ENCODE measurements around the gene RNF212B. TPM values are rescaled to one million over a fixed set of nuclear protein-coding genes. Genes with fewer than 3 reads are reported as not detected.

The RNF212B gene
- total and polyA plus RNA-seq, 2 of the 13 experiments (the other 11 are each of a cell fraction or from before 2014, with no cell fraction given) = 0.05 TPM; not detected in 1

DNA sequence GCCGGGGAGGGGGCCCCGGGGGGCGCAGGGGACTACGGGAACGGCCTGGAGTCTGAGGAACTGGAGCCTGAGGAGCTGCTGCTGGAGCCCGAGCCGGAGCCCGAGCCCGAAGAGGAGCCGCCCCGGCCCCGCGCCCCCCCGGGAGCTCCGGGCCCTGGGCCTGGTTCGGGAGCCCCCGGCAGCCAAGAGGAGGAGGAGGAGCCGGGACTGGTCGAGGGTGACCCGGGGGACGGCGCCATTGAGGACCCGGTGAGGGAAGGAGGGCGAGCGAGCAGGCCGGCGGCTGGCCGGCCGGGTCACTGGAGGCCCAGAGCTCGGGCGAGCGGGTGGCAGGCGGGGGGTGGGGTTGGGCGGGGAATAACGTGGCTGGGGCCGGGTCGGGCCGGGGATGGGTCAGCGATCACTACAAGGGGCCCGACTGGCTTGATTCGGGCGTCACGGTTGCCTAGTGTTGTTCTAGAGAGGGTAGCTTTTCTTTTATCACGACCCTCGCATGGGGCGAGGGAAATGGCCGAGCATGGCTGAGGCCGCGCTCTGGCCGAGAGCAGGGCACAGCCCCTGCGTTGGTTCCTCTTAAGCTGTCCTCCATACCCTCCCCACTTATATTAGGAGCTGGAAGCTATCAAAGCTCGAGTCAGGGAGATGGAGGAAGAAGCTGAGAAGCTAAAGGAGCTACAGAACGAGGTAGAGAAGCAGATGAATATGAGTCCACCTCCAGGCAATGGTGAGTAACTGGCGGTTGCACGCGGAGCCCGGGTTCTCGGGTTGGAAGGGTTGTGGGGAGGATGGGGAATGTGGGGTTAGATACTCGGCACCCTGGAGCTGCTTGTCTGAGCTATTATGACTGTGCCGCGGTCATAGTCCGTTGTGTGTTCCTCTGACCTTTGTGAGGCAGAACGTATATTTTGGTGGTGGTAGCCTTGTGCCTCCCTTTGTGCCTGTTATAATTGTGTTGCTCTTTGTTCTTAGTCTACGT is 84.1 kb downstream of the RNF212B start (continued):
- no peak; the same call in 1 of the 2 replicates for TF ChIP-seq NFYB (CRISPR knock-in tag; IDR thresholded peaks at IDR 0.05)
- peak; percentile 95; the same call in 1 of the 2 replicates for TF ChIP-seq MAF1 (CRISPR knock-in tag; IDR thresholded peaks at IDR 0.05; ENCODE audit: borderline replicate concordance)
- peak; percentile 22; the same call in 1 of the 2 replicates for TF ChIP-seq ELF3 (CRISPR knock-in tag; IDR thresholded peaks at IDR 0.05)
- no peak for TF ChIP-seq MED8 (CRISPR knock-in tag; IDR thresholded peaks at IDR 0.05; ENCODE audit: insufficient replicate concordance)
- TF ChIP-seq CHD2 (IDR thresholded peaks at IDR 0.05; ENCODE audit: low read depth, low read length) = no peak
- TF ChIP-seq ZNF143 (CRISPR knock-in tag; IDR thresholded peaks at IDR 0.05) = no peak
- TF ChIP-seq REXO4 (CRISPR knock-in tag; IDR thresholded peaks at IDR 0.05; ENCODE audit: borderline replicate concordance) = no peak; the same call in none of the 2 replicates
- TF ChIP-seq, protein P1, sequence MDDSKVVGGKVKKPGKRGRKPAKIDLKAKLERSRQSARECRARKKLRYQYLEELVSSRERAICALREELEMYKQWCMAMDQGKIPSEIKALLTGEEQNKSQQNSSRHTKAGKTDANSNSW (CRISPR knock-in tag; IDR thresholded peaks at IDR 0.05; ENCODE audit: borderline replicate concordance) = no peak; the same call in 1 of the 2 replicates
- no peak for TF ChIP-seq PHB2 (IDR thresholded peaks at IDR 0.05; ENCODE audit: partially characterized antibody)
- no peak for TF ChIP-seq ZNF674 (CRISPR knock-in tag; IDR thresholded peaks at IDR 0.05; ENCODE audit: low read depth)
- 0 out of 2 replicates have a peak, but pooled peaks have one; percentile 45 for TF ChIP-seq ZNF616 (CRISPR knock-in tag; IDR thresholded peaks at IDR 0.05; ENCODE audit: low read depth)
- no peak for TF ChIP-seq ZBTB3 (CRISPR knock-in tag; IDR thresholded peaks at IDR 0.05; ENCODE audit: borderline replicate concordance, low read depth)
- TF ChIP-seq ZNF83 (CRISPR knock-in tag; IDR thresholded peaks at IDR 0.05; ENCODE audit: borderline replicate concordance) = no peak
- peak; percentile 82 for TF ChIP-seq ZFX (CRISPR knock-in tag; IDR thresholded peaks at IDR 0.05; ENCODE audit: low read depth)
- peak; percentile 64; the same call in 1 of the 2 replicates for TF ChIP-seq RFXAP (CRISPR knock-in tag; IDR thresholded peaks at IDR 0.05; ENCODE audit: borderline replicate concordance)
- peak in 1 of 2 experiments; percentile 56; a peak in 1 of 4 replicates for TF ChIP-seq NR2F1 (CRISPR knock-in tag; IDR thresholded peaks at IDR 0.05)
- TF ChIP-seq HNRNPK (IDR thresholded peaks at IDR 0.05; ENCODE audit: low read depth, low read length, poor library complexity, severe bottlenecking) = peak; percentile 95
- TF ChIP-seq ZNF256 (CRISPR knock-in tag; conservative IDR thresholded peaks at IDR 0.05) = peak; percentile 36; the same call in 1 of the 2 replicates
- TF ChIP-seq ZKSCAN5 (CRISPR knock-in tag; IDR thresholded peaks at IDR 0.05) = no peak

Small RNA genes lying within 50 kb of the gene (small RNA-seq; reads per million reads assigned to genes)
- gene AL049829.1 (ENCODE audit: insufficient read depth in 2 of 3, insufficient read length in 3 of 3, low read depth in 2 of 3, low replicate concordance in 1 of 3) (0 reads per million in 3 experiments), gene RNU6-1046P (ENCODE audit: insufficient read depth in 2 of 3, insufficient read length in 3 of 3, low read depth in 2 of 3, low replicate concordance in 1 of 3) (0 reads per million in 3 experiments)

Other genes starting within 250 kb of the RNF212B start
- 10.8 and 11.4 TPM in 2 replicates for gene C14orf93, start 227.8 kb upstream of the RNF212B start, total RNA-seq (2016; rRNA removed; fragmentation: Illumina TruSeq; extraction: Trizol)
- 19.8 and 22.5 TPM in 2 replicates for gene C14orf93, start 227.8 kb upstream of the RNF212B start, polyA plus RNA-seq (2011; rRNA removed)
- gene PSMB5, start 203.0 kb upstream of the RNF212B start, total RNA-seq (2016; rRNA removed; fragmentation: Illumina TruSeq; extraction: Trizol) = 871 and 1,316 TPM in 2 replicates
- gene PSMB5, start 203.0 kb upstream of the RNF212B start, polyA plus RNA-seq (2011; rRNA removed) = 566 and 705 TPM in 2 replicates
- not detected in 2 replicates for gene PSMB11, start 195.7 kb upstream of the RNF212B start, total RNA-seq (2016; rRNA removed; fragmentation: Illumina TruSeq; extraction: Trizol)
- gene PSMB11, start 195.7 kb upstream of the RNF212B start, polyA plus RNA-seq (2011; rRNA removed) = not detected in 2 replicates
- gene CDH24, start 180.4 kb upstream of the RNF212B start, total RNA-seq (2016; rRNA removed; fragmentation: Illumina TruSeq; extraction: Trizol) = 0.41 and 0.69 TPM in 2 replicates
- 0.99 and 1.2 TPM in 2 replicates for gene CDH24, start 180.4 kb upstream of the RNF212B start, polyA plus RNA-seq (2011; rRNA removed)
- gene ACIN1, start 142.8 kb upstream of the RNF212B start, total RNA-seq (2016; rRNA removed; fragmentation: Illumina TruSeq; extraction: Trizol) = 102 and 165 TPM in 2 replicates
- gene ACIN1, start 142.8 kb upstream of the RNF212B start, polyA plus RNA-seq (2011; rRNA removed) = 183 and 222 TPM in 2 replicates
- gene C14orf119, start 142.4 kb upstream of the RNF212B start, total RNA-seq (2016; rRNA removed; fragmentation: Illumina TruSeq; extraction: Trizol) = 206 and 299 TPM in 2 replicates
- gene C14orf119, start 142.4 kb upstream of the RNF212B start, polyA plus RNA-seq (2011; rRNA removed) = 104 and 117 TPM in 2 replicates
- gene CIROP, start 132.9 kb upstream of the RNF212B start, total RNA-seq (2016; rRNA removed; fragmentation: Illumina TruSeq; extraction: Trizol) = not detected in 2 replicates
- 0.07 and 0.14 TPM in 2 replicates for gene CIROP, start 132.9 kb upstream of the RNF212B start, polyA plus RNA-seq (2011; rRNA removed)
- gene CEBPE, start 118.7 kb upstream of the RNF212B start, total RNA-seq (2016; rRNA removed; fragmentation: Illumina TruSeq; extraction: Trizol) = 0.11 TPM in 1 of 2 replicates, not detected in the other
- gene CEBPE, start 118.7 kb upstream of the RNF212B start, polyA plus RNA-seq (2011; rRNA removed) = 0.09 and 0.10 TPM in 2 replicates
- gene SLC7A8, start 54.3 kb upstream of the RNF212B start, total RNA-seq (2016; rRNA removed; fragmentation: Illumina TruSeq; extraction: Trizol) = not detected in 2 replicates
- gene SLC7A8, start 54.3 kb upstream of the RNF212B start, polyA plus RNA-seq (2011; rRNA removed) = 0.03 and 0.25 TPM in 2 replicates
- gene HOMEZ, start 48.2 kb downstream of the RNF212B start, total RNA-seq (2016; rRNA removed; fragmentation: Illumina TruSeq; extraction: Trizol) = 13.6 and 14.5 TPM in 2 replicates
- gene HOMEZ, start 48.2 kb downstream of the RNF212B start, polyA plus RNA-seq (2011; rRNA removed) = 31.8 and 35.0 TPM in 2 replicates
- gene PPP1R3E, start 64.9 kb downstream of the RNF212B start, total RNA-seq (2016; rRNA removed; fragmentation: Illumina TruSeq; extraction: Trizol) = 8.3 and 16.5 TPM in 2 replicates
- gene PPP1R3E, start 64.9 kb downstream of the RNF212B start, polyA plus RNA-seq (2011; rRNA removed) = 22.5 and 26.5 TPM in 2 replicates
- 26.6 and 28.1 TPM in 2 replicates for gene BCL2L2, start 68.9 kb downstream of the RNF212B start, total RNA-seq (2016; rRNA removed; fragmentation: Illumina TruSeq; extraction: Trizol)
- gene BCL2L2, start 68.9 kb downstream of the RNF212B start, polyA plus RNA-seq (2011; rRNA removed) = 49.8 and 58.5 TPM in 2 replicates
- 173 and 233 TPM in 2 replicates for gene PABPN1, start 83.5 kb downstream of the RNF212B start, total RNA-seq (2016; rRNA removed; fragmentation: Illumina TruSeq; extraction: Trizol)
- 524 and 560 TPM in 2 replicates for gene PABPN1, start 83.5 kb downstream of the RNF212B start, polyA plus RNA-seq (2011; rRNA removed)
- 0.48 and 0.95 TPM in 2 replicates for gene SLC22A17, start 115.0 kb downstream of the RNF212B start, total RNA-seq (2016; rRNA removed; fragmentation: Illumina TruSeq; extraction: Trizol)
- 1.1 and 1.8 TPM in 2 replicates for gene SLC22A17, start 115.0 kb downstream of the RNF212B start, polyA plus RNA-seq (2011; rRNA removed)
- gene EFS, start 127.2 kb downstream of the RNF212B start, total RNA-seq (2016; rRNA removed; fragmentation: Illumina TruSeq; extraction: Trizol) = not detected in 2 replicates
- not detected in 2 replicates for gene EFS, start 127.2 kb downstream of the RNF212B start, polyA plus RNA-seq (2011; rRNA removed)
- gene IL25, start 134.9 kb downstream of the RNF212B start, total RNA-seq (2016; rRNA removed; fragmentation: Illumina TruSeq; extraction: Trizol) = not detected in 2 replicates
- not detected in 2 replicates for gene IL25, start 134.9 kb downstream of the RNF212B start, polyA plus RNA-seq (2011; rRNA removed)
- not detected in 2 replicates for gene CMTM5, start 139.1 kb downstream of the RNF212B start, total RNA-seq (2016; rRNA removed; fragmentation: Illumina TruSeq; extraction: Trizol)
- gene CMTM5, start 139.1 kb downstream of the RNF212B start, polyA plus RNA-seq (2011; rRNA removed) = not detected in 2 replicates
- not detected in 2 replicates for gene MYH6, start 170.3 kb downstream of the RNF212B start, total RNA-seq (2016; rRNA removed; fragmentation: Illumina TruSeq; extraction: Trizol)
- gene MYH6, start 170.3 kb downstream of the RNF212B start, polyA plus RNA-seq (2011; rRNA removed) = 0.01 TPM in 1 of 2 replicates, not detected in the other
- gene MYH7, start 197.7 kb downstream of the RNF212B start, total RNA-seq (2016; rRNA removed; fragmentation: Illumina TruSeq; extraction: Trizol) = 0.04 TPM in 1 of 2 replicates, not detected in the other
- 0.01 and 0.04 TPM in 2 replicates for gene MYH7, start 197.7 kb downstream of the RNF212B start, polyA plus RNA-seq (2011; rRNA removed)
- gene NGDN, start 231.8 kb downstream of the RNF212B start, total RNA-seq (2016; rRNA removed; fragmentation: Illumina TruSeq; extraction: Trizol) = 216 and 241 TPM in 2 replicates
- 131 and 154 TPM in 2 replicates for gene NGDN, start 231.8 kb downstream of the RNF212B start, polyA plus RNA-seq (2011; rRNA removed)

Data from HepG2 (cell line).